GM19099 (cell line): ENCODE results near the gene EXOC3L2.

ENCODE experiments used
- POLR2A ChIP-seq: IDR thresholded peaks from 3 replicates; pipeline ENCODE4 v1.6.1; 2011; ENCODE audit warnings: low read depth; ENCODE audit not compliant: insufficient read length; ENCODE audit errors: extremely low read depth

Gene EXOC3L2

GRCh38 chr19:45164577-45165335 is 80.5 kb downstream of the EXOC3L2 start:
- TF ChIP-seq POLR2A: peak; percentile 29

DNA sequence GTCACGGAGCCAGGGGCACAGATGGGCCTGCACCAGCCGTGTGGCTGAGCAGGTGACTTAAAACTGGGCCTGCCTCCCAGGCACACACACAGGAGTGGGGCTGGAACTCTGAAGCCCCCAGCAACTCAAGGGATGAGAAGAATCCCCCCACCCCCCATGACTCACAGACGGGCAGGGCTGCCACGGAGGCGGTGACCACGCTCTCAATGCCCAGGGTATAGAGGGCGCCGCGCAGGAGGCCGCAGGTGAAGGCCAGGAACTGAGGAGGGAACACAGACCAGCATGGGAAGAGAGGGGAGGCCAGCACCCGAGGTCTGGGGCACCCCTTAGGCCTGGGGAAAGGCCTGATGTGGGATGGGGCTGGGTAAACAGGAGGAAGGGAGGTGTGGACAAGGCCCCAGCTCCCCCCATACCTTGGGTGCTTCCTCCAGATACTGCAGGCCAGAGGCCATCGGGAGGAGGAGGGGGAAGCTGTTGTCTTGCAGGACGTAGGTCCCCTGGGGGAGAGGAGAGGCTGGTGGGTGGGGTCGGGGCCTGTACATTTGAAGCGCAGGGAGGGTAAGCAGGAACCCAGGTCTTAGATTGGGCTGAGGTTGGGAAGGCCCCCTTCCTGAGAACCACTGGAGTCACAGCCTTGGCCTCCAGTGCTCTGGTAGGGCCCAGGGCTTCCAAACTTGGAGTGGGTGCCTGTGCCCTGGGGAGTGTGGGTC is 81.3 kb downstream of the EXOC3L2 start:
- no peak for TF ChIP-seq POLR2A

GRCh38 chr19:45163156-45163555 is 82.1 kb downstream of the EXOC3L2 start:
- TF ChIP-seq POLR2A: no peak

- no peak for TF ChIP-seq POLR2A
Measured at GRCh38 chr19:45162608-45163143, 82.5 kb downstream of the EXOC3L2 start.
